Astrocyte of the cerebellum (primary cell): Measurements from ENCODE around the gene DLG2.

Experiments
- DNase-seq: peaks from one replicate; pipeline ENCODE4 v3.0.0-alpha.2; 2011; ENCODE audit warnings: low read depth
- H3K4me3 ChIP-seq: 2 replicates; pipeline ENCODE4 v1.5.1; 2011; ENCODE audit warnings: mild to moderate bottlenecking, low read depth, low read length, moderate library complexity
- in situ Hi-C: cut with HindIII; loops from 2 replicates; pipeline ENCODE4 v1.10.0; 2017; ENCODE audit warnings: low sequenced_read_pairs
- TF ChIP-seq, protein P1 (sequence below): IDR thresholded peaks from 2 replicates; pipeline ENCODE4 v1.5.1; 2012; ENCODE audit warnings: low read length, low read depth, moderate library complexity, mild to moderate bottlenecking; ENCODE audit errors: missing control alignments

The DLG2 gene

DNA sequence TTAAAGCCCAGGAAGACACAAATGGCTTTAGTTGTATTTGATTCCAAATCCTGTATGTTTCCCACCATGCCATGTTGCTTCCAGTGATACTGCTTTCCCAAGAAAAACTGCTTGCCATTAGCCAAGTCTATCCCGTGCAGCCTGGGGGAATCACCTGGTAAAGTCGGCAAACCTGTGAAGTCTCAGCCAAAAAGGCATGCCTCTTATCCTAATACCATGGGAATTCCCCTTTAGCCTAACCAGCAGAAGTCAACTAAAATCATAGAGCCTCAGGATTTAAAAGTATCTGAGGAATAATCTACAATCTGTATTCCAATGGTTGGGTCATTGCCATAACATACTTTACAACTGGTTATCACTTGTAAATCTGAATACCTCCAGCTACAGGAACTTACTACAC, 869.4 kb downstream of the DLG2 start:
- in situ Hi-C loops, result no loop called here
- TF ChIP-seq, protein P1, sequence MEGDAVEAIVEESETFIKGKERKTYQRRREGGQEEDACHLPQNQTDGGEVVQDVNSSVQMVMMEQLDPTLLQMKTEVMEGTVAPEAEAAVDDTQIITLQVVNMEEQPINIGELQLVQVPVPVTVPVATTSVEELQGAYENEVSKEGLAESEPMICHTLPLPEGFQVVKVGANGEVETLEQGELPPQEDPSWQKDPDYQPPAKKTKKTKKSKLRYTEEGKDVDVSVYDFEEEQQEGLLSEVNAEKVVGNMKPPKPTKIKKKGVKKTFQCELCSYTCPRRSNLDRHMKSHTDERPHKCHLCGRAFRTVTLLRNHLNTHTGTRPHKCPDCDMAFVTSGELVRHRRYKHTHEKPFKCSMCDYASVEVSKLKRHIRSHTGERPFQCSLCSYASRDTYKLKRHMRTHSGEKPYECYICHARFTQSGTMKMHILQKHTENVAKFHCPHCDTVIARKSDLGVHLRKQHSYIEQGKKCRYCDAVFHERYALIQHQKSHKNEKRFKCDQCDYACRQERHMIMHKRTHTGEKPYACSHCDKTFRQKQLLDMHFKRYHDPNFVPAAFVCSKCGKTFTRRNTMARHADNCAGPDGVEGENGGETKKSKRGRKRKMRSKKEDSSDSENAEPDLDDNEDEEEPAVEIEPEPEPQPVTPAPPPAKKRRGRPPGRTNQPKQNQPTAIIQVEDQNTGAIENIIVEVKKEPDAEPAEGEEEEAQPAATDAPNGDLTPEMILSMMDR, result no peak
- no peak for DNase-seq
- H3K4me3 ChIP-seq, result no peak overlapping the region

DNA sequence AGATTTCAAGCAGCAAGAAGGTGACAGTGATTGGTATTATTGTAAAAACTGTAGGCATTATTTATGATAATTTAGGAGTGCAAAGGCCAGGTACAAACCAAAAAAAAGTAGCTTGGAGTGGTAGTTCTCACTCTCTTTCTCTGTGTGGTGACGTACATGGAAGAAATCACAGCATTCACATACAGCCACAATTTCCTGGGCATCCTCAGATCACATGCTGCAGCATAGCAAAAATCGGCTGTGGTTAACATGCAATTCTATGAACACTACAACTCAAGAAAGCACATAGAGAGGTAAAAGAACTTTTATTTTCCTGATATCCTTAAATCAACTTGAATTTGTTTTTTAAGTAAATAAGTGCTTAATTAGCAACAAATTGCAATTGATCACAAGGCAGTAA, 875.8 kb downstream of the DLG2 start:
- TF ChIP-seq, protein P1, result no peak
- DNase-seq, result no peak
- H3K4me3 ChIP-seq, result no peak overlapping the region
- in situ Hi-C loops, result no loop called here

DNA sequence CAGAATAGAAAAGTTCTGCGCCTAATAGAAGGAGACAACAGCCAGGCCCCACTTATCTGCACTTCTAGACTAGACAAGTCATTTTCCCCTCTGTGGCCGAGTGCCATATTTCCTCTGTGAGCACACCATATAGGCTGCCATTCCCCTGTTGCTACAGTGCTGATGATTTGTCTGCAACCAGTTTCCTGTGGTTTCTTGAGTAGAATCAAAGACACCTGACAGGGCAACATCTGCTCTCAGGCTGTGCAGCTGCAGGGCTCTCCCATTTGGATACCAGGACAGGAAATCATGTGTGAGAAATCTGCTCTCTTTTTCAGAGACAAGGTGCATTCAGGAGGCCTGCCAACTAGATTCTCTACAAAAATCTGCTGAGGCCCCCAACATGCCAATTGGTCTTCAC, 879.3 kb downstream of the DLG2 start:
- in situ Hi-C loops, result no loop called here
- TF ChIP-seq, protein P1, result no peak
- DNase-seq, result no peak
- H3K4me3 ChIP-seq, result no peak overlapping the region

DNA sequence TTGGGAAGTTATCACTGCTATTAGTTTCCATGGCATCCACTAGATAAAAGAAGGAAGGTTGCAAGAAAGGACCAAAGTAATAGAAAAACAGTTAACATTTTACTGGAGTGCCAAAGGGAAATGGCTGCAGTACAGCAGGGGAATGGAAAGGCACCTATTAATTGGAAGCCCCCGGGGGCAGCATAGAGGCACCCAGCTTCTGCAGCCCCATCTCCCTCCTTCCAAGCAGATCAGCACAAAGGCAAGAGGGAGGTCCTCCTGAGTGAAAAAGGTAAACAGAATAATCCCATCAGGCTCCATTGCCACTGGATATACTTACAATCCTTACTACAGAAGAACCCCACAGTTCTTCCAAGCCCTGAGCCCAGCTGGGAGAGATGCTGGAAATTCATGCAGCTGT, 887.1 kb downstream of the DLG2 start:
- DNase-seq, result no peak
- TF ChIP-seq, protein P1, result no peak
- no peak overlapping the region for H3K4me3 ChIP-seq
- in situ Hi-C loops, result no loop called here

DNA sequence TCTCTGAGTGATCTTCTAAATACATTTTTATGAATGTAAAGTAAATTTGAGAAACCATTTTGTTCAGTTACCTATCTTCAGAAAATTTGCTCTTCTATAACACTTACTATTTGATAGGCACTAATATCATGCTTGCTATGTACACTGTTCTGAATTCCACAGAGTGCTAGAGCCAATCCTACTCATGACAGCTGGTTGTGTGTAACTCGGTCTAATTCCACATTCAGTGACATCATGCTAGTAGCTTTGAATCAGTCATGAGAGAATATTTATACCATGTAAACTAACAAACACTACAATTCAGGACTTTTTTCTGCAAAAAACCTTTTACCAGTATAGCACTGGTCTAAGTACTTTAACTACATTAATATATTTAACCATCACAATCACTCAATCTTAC, 902.9 kb downstream of the DLG2 start:
- TF ChIP-seq, protein P1, result no peak
- no peak overlapping the region for H3K4me3 ChIP-seq
- in situ Hi-C loops, result no loop called here
- no peak for DNase-seq

DNA sequence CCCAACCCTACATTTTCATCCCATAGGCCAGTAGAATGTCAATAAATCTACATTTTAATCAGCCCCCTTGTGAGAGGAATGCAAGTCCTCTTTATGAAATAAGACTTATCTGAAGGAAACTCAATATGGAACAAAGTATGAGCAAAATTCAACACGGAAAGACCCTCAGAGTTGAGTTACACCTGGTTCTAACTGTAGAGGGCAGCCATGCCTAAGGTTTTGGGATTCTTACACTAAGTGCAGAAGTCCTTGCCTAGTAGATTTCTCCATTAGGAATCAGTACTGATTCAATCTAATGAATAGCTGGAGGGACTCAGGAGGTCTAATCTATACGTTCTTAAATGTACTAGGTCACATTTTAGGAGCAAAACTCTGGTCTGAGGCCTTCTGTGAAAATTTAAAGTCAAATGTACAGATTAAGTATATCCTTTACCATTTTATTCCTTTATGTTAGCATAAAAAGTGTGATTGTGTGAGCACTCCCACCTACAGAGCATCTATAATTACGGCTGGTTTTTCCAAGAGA, 904.5 kb downstream of the DLG2 start:
- TF ChIP-seq, protein P1, result no peak
- no peak overlapping the region for H3K4me3 ChIP-seq
- no peak for DNase-seq
- in situ Hi-C loops, result no loop called here

DNA sequence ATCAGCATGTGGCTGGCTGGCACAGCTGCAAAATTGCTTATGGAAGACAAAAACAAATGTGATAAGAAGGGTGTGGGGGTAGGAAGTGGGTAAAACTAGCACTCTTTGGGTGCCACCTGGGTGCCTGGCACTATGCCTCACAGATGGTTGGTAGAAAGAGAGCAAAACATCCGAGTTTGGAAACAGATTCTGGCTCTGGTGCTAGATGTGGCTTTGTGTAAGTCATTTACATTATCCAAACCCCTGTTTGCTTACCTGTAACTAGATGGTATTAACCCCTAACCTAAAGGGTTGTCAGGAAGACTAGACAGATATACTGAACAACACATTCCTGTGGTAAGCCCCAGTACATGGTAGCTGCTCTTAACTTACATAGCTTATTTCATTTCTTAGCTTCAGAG, 905.6 kb downstream of the DLG2 start:
- no peak overlapping the region for H3K4me3 ChIP-seq
- in situ Hi-C loops, result no loop called here
- DNase-seq, result no peak
- TF ChIP-seq, protein P1, result no peak
